OCI-LY3 (cell line): ENCODE data around the gene RAB9B.

Source experiments
- EZH2phosphoT487 ChIP-seq: fragments of 200-600 bp; shearing (Covaris generic); IDR thresholded peaks from 2 replicates; pipeline ENCODE4 v1.6.1; 2018; ENCODE audit warnings: antibody characterized with exemption, mixed run types, low read depth
- TF ChIP-seq, protein P1 (sequence below): fragments of 200-600, 300-600 bp; sonication (generic); IDR thresholded peaks from 2 replicates; pipeline ENCODE4 v1.5.1; 2014; ENCODE audit warnings: antibody characterized with exemption, low read length, low read depth

GRCh38 chrX:103776546-103776945 lies 55.5 kb downstream of the RAB9B start, which contains the start of gene PLP1:
- TF ChIP-seq, protein P1, sequence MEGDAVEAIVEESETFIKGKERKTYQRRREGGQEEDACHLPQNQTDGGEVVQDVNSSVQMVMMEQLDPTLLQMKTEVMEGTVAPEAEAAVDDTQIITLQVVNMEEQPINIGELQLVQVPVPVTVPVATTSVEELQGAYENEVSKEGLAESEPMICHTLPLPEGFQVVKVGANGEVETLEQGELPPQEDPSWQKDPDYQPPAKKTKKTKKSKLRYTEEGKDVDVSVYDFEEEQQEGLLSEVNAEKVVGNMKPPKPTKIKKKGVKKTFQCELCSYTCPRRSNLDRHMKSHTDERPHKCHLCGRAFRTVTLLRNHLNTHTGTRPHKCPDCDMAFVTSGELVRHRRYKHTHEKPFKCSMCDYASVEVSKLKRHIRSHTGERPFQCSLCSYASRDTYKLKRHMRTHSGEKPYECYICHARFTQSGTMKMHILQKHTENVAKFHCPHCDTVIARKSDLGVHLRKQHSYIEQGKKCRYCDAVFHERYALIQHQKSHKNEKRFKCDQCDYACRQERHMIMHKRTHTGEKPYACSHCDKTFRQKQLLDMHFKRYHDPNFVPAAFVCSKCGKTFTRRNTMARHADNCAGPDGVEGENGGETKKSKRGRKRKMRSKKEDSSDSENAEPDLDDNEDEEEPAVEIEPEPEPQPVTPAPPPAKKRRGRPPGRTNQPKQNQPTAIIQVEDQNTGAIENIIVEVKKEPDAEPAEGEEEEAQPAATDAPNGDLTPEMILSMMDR: no peak
- no peak for TF ChIP-seq EZH2phosphoT487
